ENCODE measurements around the gene SREBF2. TPM values are rescaled to one million over a fixed set of nuclear protein-coding genes. Genes with fewer than 3 reads are reported as not detected.

SREBF2 gene
- total RNA-seq, 3 donors from 2014 or later (not counting 1 experiment from before 2014, with no cell fraction given): 101 to 106 (median 105) TPM

DNA sequence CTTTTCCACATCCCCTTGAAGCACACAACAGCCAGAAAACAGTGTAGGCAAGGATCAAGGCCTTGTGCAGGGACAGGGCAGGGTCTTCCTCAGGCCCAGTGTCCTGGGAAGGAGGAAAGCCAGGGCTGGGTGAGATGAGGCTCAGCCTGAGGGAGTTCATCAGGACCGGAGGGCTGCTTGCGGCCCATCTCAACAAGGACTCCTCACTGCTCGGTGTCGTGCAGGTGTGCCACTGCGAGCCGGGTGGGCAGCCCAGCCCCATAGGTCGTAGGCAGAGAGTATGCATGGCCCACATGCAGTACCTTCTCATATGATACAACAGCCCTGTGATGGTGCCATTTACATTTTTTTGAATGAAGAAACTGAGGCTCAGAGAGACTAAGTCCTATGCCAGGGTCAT lies 69.1 kb downstream of the SREBF2 start:
- H3K36me3 ChIP-seq (ENCODE audit: control insufficient read depth, insufficient read depth, low read length): peaks cover 54% of the 10 kb centered on the region
- H3K27ac ChIP-seq (ENCODE audit: low read length): no peak overlapping the region
- H3K27me3 ChIP-seq (ENCODE audit: control insufficient read depth, insufficient read depth, low read length): no peaks in the 10 kb centered on the region
- H3K4me1 Mint-ChIP-seq: no peaks in the 10 kb centered on the region
- no peaks in the 10 kb centered on the region for H3K9me3 Mint-ChIP-seq
- H3K9me3 ChIP-seq (ENCODE audit: control insufficient read depth, insufficient read depth, low read length): no peaks in the 10 kb centered on the region
- DNase-seq (no peak), ATAC-seq (no peak)
- no peaks in the 10 kb centered on the region for H3K36me3 Mint-ChIP-seq
- no peak overlapping the region for H3K27ac Mint-ChIP-seq
- H3K27me3 Mint-ChIP-seq (ENCODE audit: low read depth in 2 of 2): no peaks in the 10 kb centered on the region
- H3K4me3 Mint-ChIP-seq: no peak overlapping the region
- intact Hi-C loops (cut with micrococcal nuclease): no loop called here
- TF ChIP-seq, protein P1, sequence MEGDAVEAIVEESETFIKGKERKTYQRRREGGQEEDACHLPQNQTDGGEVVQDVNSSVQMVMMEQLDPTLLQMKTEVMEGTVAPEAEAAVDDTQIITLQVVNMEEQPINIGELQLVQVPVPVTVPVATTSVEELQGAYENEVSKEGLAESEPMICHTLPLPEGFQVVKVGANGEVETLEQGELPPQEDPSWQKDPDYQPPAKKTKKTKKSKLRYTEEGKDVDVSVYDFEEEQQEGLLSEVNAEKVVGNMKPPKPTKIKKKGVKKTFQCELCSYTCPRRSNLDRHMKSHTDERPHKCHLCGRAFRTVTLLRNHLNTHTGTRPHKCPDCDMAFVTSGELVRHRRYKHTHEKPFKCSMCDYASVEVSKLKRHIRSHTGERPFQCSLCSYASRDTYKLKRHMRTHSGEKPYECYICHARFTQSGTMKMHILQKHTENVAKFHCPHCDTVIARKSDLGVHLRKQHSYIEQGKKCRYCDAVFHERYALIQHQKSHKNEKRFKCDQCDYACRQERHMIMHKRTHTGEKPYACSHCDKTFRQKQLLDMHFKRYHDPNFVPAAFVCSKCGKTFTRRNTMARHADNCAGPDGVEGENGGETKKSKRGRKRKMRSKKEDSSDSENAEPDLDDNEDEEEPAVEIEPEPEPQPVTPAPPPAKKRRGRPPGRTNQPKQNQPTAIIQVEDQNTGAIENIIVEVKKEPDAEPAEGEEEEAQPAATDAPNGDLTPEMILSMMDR (IDR thresholded peaks at IDR 0.05): no peak
- no peak overlapping the region for H3K4me3 ChIP-seq (ENCODE audit: low read length)
- H3K4me1 ChIP-seq (ENCODE audit: control insufficient read depth, insufficient read depth, low read length): no peaks in the 10 kb centered on the region
- WGBS (ENCODE audit: insufficient coverage): over 99% methylated on average over 7 of the region's 7 CpGs

DNA sequence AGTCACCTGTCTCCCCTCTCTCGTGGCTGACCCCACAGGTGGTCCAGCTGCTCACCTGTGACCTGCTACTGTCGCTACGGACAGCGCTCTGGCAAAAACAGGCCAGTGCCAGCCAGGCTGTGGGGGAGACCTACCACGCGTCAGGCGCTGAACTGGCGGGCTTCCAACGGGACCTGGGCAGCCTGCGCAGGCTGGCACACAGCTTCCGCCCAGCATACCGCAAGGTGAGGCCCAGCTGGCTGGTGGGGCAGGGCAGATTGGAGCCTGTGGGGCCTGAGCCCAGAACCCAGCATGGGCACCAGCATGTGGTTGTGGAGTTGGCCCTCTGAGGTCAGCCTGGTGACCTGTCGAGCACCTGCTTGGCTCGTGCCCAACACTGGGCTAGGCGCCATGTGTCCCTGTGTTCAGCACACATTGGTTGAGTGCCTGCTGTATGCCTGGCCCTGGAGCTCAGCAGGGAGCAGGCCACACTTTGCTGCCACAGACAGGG lies 70.1 kb downstream of the SREBF2 start:
- H3K4me3 Mint-ChIP-seq: no peak overlapping the region
- H3K9me3 ChIP-seq (ENCODE audit: control insufficient read depth, insufficient read depth, low read length): no peaks in the 10 kb centered on the region
- no peak overlapping the region for H3K27ac Mint-ChIP-seq
- H3K4me1 Mint-ChIP-seq: peaks cover 0 to 7% of the 10 kb centered on the region in 2 donors
- no peak overlapping the region for H3K27ac ChIP-seq (ENCODE audit: low read length)
- H3K9me3 Mint-ChIP-seq: no peaks in the 10 kb centered on the region
- no peaks in the 10 kb centered on the region for H3K27me3 Mint-ChIP-seq (ENCODE audit: low read depth in 2 of 2)
- TF ChIP-seq, protein P1 (IDR thresholded peaks at IDR 0.05): no peak
- DNase-seq (no peak), ATAC-seq (no peak)
- H3K4me1 ChIP-seq (ENCODE audit: control insufficient read depth, insufficient read depth, low read length): peaks cover 5% of the 10 kb centered on the region
- no peaks in the 10 kb centered on the region for H3K36me3 Mint-ChIP-seq
- H3K36me3 ChIP-seq (ENCODE audit: control insufficient read depth, insufficient read depth, low read length): peaks cover 48% of the 10 kb centered on the region
- H3K27me3 ChIP-seq (ENCODE audit: control insufficient read depth, insufficient read depth, low read length): no peaks in the 10 kb centered on the region
- 95% methylated on average over 15 of the region's 15 CpGs for WGBS (ENCODE audit: insufficient coverage)
- H3K4me3 ChIP-seq (ENCODE audit: low read length): no peak overlapping the region
- intact Hi-C loops (cut with micrococcal nuclease): no loop called here

DNA sequence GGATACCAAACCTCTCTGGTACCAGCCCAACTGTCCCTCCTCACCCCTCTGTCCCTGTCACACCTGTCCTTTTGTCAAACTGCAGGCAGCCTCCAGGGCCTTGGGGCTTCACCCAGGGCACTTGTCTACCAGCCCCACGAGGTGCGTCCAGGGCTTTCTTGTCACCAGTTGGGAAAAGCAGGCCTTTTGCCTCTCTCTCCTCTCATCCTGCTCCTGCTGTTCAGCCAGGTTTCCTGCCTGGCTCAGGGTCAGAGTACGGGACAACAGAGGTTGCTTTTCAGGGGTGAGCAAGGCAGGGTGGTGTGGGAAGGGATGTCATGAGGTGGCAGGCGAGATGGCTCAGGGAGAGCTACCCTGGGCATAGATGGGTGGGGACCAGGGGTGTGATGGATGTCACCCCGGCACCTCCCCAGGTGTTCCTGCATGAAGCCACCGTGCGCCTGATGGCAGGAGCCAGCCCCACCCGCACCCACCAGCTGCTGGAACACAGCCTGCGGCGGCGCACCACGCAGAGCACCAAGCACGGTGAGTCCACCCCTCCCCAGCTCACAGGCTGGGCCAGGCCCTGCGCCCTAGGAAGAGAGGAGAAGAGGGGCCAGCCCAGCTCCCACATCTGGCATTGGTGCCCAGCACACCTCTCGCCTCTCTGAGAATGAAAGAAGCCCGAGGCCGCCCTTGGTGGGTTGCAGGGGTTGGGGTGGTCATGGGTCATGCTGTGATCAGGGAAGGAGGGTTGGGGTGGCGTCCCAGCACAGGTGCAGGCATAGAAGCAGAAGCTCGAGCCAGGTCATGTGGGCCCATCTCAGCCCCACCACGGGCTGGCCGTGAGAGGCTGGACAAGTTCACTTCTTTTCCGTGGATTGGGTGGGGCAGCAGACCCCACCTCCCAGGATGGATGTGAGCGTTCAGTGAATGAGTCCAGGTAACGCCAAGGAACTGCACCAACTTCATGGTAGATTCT lies 71.8 kb downstream of the SREBF2 start:
- Mint-ChIP-seq H3K9me3 (no peaks in the 10 kb centered on the region), H3K4me1 (peaks cover 12 to 25% of the 10 kb centered on the region in 2 donors), H3K27ac (no peak overlapping the region), H3K27me3 (ENCODE audit: low read depth in 2 of 2) (peaks cover 0 to 3% of the 10 kb centered on the region in 2 donors), H3K36me3 (no peaks in the 10 kb centered on the region), H3K4me3 (no peak overlapping the region)
- Histone ChIP-seq H3K9me3 (ENCODE audit: control insufficient read depth, insufficient read depth, low read length) (no peaks in the 10 kb centered on the region), H3K27ac (ENCODE audit: low read length) (no peak overlapping the region), H3K4me3 (ENCODE audit: low read length) (no peak overlapping the region), H3K27me3 (ENCODE audit: control insufficient read depth, insufficient read depth, low read length) (peaks cover 2% of the 10 kb centered on the region), H3K36me3 (ENCODE audit: control insufficient read depth, insufficient read depth, low read length) (peaks cover 34% of the 10 kb centered on the region), H3K4me1 (ENCODE audit: control insufficient read depth, insufficient read depth, low read length) (peaks cover 22% of the 10 kb centered on the region)
- 96% methylated on average over 24 of the region's 24 CpGs for WGBS (ENCODE audit: insufficient coverage)
- TF ChIP-seq, protein P1 (IDR thresholded peaks at IDR 0.05): no peak
- intact Hi-C loops (cut with micrococcal nuclease): no loop called here
- ATAC-seq (no peak), DNase-seq (no peak)

Measured in natural killer cell (primary cell).